Mucosa of rectum (tissue), 2 donors: Measurements from ENCODE around the gene CALML5.

Source experiments
- H3K27ac ChIP-seq, 2 donors: one replicate each; pipeline ENCODE4 v1.7.0; 2013; ENCODE audit warnings: inconsistent platforms in 2 of 2, low read depth in 2 of 2, low read length in 2 of 2
- H3K27me3 ChIP-seq, 2 donors: one replicate each; pipeline ENCODE4 v1.7.0; 2013; ENCODE audit warnings: low read length in 2 of 2; ENCODE audit not compliant: control insufficient read depth in 2 of 2, insufficient read depth in 2 of 2
- H3K36me3 ChIP-seq, 2 donors: one replicate each; pipeline ENCODE4 v1.7.0; 2013; ENCODE audit warnings: low read length in 2 of 2; ENCODE audit not compliant: control insufficient read depth in 2 of 2, insufficient read depth in 2 of 2
- H3K4me1 ChIP-seq, 2 donors: one replicate each; pipeline ENCODE4 v1.7.0; 2013; ENCODE audit warnings: low read length in 2 of 2, mild to moderate bottlenecking in 1 of 2; ENCODE audit not compliant: control insufficient read depth in 2 of 2, insufficient read depth in 2 of 2
- H3K4me3 ChIP-seq, 2 donors: one replicate each; pipeline ENCODE4 v1.7.0; 2013; ENCODE audit warnings: low read length in 2 of 2
- H3K9ac ChIP-seq, 2 donors: one replicate each; pipeline ENCODE4 v1.7.0; 2013; ENCODE audit warnings: low read length in 2 of 2, low read depth in 1 of 2, mild to moderate bottlenecking in 1 of 2
- H3K9me3 ChIP-seq, 2 donors: one replicate each; pipeline ENCODE4 v1.7.0; 2013; ENCODE audit warnings: low read length in 2 of 2; ENCODE audit not compliant: control insufficient read depth in 2 of 2
- donor health status: healthy.
- donor health status: Normal muscosa, but diverticular disease.

Gene CALML5

DNA sequence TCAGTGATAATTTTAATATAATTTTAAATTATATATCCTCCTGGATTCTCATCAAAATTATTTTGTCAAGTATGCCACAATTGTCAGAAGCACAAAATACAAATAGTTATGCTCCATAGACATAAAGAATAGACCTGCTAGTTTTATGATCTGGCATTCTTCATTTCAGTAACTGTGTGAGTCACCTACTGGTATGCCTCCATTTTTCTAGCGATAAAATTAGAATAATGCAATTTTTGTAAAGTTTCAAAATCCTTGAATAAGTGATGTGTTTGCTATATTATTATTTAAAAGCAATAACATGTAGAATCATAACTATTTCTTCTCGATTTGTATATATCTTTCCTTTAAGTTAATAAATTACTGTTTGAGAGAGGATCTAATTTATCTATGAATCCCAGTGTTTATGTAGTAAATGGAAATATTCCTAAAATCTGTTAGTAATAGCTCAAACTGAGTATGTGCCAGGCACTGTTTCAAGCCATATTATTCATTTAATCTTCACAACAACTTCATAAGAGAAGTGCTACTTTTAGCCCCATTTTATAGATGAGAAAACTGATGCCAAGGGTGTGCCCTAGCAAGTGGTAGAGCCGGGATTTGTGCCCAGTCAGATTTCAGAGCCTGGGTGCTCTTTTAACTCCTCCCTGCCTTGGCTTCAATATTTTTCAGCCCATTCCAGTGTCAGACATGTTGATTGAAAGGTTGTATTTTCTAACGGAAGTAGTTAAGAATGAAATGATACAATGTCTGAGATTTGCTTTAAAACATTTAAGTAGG lies 48.6 kb downstream of the CALML5 start:
- peak overlapping the region; percentile 40 to 92 for H3K4me3 ChIP-seq
- H3K27ac ChIP-seq, result peak overlapping the region in 1 of 2 donors; percentile 52

DNA sequence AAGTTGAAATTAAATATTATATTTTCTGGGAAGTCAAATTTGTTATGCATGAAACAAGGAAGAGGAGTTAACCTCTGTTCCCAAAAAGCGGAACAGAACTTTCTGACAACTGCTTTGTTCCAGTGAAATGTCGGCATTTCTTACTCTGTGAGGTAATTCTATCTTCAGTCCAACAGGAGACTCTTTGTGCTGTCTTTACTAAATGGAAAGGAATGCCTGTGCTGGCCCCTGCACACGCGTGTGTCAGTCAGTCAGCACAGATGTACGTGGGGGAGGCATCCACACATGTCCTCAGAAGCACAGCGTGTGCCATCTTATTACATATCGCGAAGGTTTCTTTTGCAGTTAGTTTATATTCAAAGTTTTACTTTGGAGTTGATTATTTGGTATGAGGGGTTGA lies 49.5 kb downstream of the CALML5 start:
- no peaks in the 10 kb centered on the region for H3K9me3 ChIP-seq
- peak overlapping the region; percentile 48 to 92 for H3K4me3 ChIP-seq
- H3K36me3 ChIP-seq, result peaks cover 25 to 27% of the 10 kb centered on the region in 2 donors

More for the DNA sequence above, 48.6 kb downstream of the CALML5 start:
- H3K36me3 ChIP-seq, result peaks cover 34 to 35% of the 10 kb centered on the region in 2 donors
- no peaks in the 10 kb centered on the region for H3K9me3 ChIP-seq
- H3K27me3 ChIP-seq, result no peaks in the 10 kb centered on the region
- H3K4me1 ChIP-seq, result peaks cover 5 to 21% of the 10 kb centered on the region in 2 donors
- H3K9ac ChIP-seq, result peak overlapping the region in 1 of 2 donors; percentile 52

DNA sequence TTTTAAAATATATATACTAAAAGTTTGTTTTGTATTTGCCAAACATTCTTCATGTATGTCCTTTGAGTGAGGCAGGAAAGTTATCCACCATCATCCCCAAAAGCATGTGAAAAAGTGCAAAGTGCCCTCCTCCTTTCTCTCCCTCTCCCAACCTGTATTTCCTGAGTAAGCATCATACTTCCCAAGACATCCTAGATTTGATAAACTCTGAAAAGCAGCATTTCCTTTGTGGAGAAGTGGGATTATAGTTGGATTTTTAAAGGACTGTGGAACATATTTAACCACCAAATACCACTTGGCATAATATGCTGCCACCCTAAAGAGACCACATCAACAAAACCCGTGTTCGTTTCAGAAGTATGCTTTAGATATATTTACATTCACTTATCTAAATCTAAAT lies 50.1 kb downstream of the CALML5 start:
- Histone ChIP-seq H3K4me3 (peak overlapping the region; percentile 92 to 95), H3K4me1 (peaks cover 5 to 36% of the 10 kb centered on the region in 2 donors), H3K9me3 (no peaks in the 10 kb centered on the region), H3K9ac (peak overlapping the region; percentile 56 to 98), H3K27ac (peak overlapping the region; percentile 79 to 98), H3K27me3 (no peaks in the 10 kb centered on the region), H3K36me3 (peaks cover 19 to 21% of the 10 kb centered on the region in 2 donors)

More for the DNA sequence above, 49.5 kb downstream of the CALML5 start:
- Histone ChIP-seq H3K27me3 (no peaks in the 10 kb centered on the region), H3K27ac (peak overlapping the region; percentile 56 to 81), H3K4me1 (peaks cover 5 to 30% of the 10 kb centered on the region in 2 donors), H3K9ac (peak overlapping the region; percentile 53 to 98)
